GM20431 (cell line): ENCODE data around the gene PPBP.
"Not testable (repeated sequence)": the region's sequence is repeated elsewhere in the genome, so short reads cannot be mapped to it uniquely, and the experiment has no call there.

ENCODE experiments used
- in situ Hi-C: fragments of 300-500 bp; cut with MseI, MboI; formaldehyde crosslinking; loops from one replicate; pipeline ENCODE4 v1.15.0; 2020; ENCODE audit warnings: low sequenced_read_pairs; ENCODE audit not compliant: unreplicated experiment

Gene PPBP

GRCh38 chr4:73998040-73999011, 10.3 kb upstream of the PPBP start, which contains the start of gene CXCL5:
Gene CXCL5, minus strand, starts transcription at chr4:73998677. Its CDS starts 96 bp downstream, at chr4:73998581.
- in situ Hi-C loops, result no loop called here

- in situ Hi-C loops, result no loop called here
Observed at GRCh38 chr4:73992050-73992449, 4.1 kb upstream of the PPBP start.

- in situ Hi-C loops, result no loop called here
Observed at GRCh38 chr4:73991742-73992000, 3.7 kb upstream of the PPBP start.

GRCh38 chr4:73990988-73991741, 3.2 kb upstream of the PPBP start:
- in situ Hi-C loops, result no loop called here

GRCh38 chr4:73989928-73990327, 1.9 kb upstream of the PPBP start:
- in situ Hi-C loops, result no loop called here

- in situ Hi-C loops, result no loop called here
Observed at GRCh38 chr4:73989031-73989430, 1.0 kb upstream of the PPBP start.

GRCh38 chr4:73985528-73985852, 2.5 kb downstream of the PPBP start:
- in situ Hi-C loops, result no loop called here

- in situ Hi-C loops, result no loop called here
Observed at GRCh38 chr4:73984736-73985527, 3.1 kb downstream of the PPBP start.

GRCh38 chr4:73981175-73981574, 6.8 kb downstream of the PPBP start:
- in situ Hi-C loops, result not testable (repeated sequence)

- in situ Hi-C loops, result no loop called here
Observed at GRCh38 chr4:73979407-73979957, 8.5 kb downstream of the PPBP start.

- in situ Hi-C loops, result no loop called here
Observed at GRCh38 chr4:73978886-73979285, 9.1 kb downstream of the PPBP start.

GRCh38 chr4:73976716-73977115, 11.3 kb downstream of the PPBP start:
- in situ Hi-C loops, result no loop called here

GRCh38 chr4:73976217-73976616, 11.8 kb downstream of the PPBP start:
- in situ Hi-C loops, result no loop called here

- in situ Hi-C loops, result no loop called here
Observed at GRCh38 chr4:73974352-73974751, 13.6 kb downstream of the PPBP start.

- in situ Hi-C loops, result no loop called here
Observed at GRCh38 chr4:73970945-73971344, 17.0 kb downstream of the PPBP start.

- in situ Hi-C loops, result no loop called here
Observed at GRCh38 chr4:73970011-73970410, 18.0 kb downstream of the PPBP start.

- in situ Hi-C loops, result no loop called here
Observed at GRCh38 chr4:73967866-73968265, 20.1 kb downstream of the PPBP start.

- in situ Hi-C loops, result no loop called here
Observed at GRCh38 chr4:73964862-73965611, 23.0 kb downstream of the PPBP start.

- in situ Hi-C loops, result no loop called here
Observed at GRCh38 chr4:73962724-73963123, 25.3 kb downstream of the PPBP start.

GRCh38 chr4:73959041-73959440, 28.9 kb downstream of the PPBP start:
- in situ Hi-C loops, result not testable (repeated sequence)
